ENCODE data around the gene NINL.

The NINL gene

GRCh38 chr20:25498280-25498606 is 87.1 kb downstream of the NINL start:
- no peak for DNase-seq

GRCh38 chr20:25497586-25498279 is 87.6 kb downstream of the NINL start:
- no peak for DNase-seq

GRCh38 chr20:25496968-25497401 is 88.3 kb downstream of the NINL start:
- DNase-seq: no peak

GRCh38 chr20:25496165-25496967 is 89.0 kb downstream of the NINL start:
- no peak for DNase-seq

- DNase-seq: no peak
Observed at GRCh38 chr20:25495189-25495824, 90.0 kb downstream of the NINL start.

GRCh38 chr20:25494506-25495188 is 90.7 kb downstream of the NINL start:
- DNase-seq: no peak

GRCh38 chr20:25493748-25494505 is 91.4 kb downstream of the NINL start:
- no peak for DNase-seq

GRCh38 chr20:25493137-25493536 is 92.2 kb downstream of the NINL start:
- DNase-seq: no peak

- no peak for DNase-seq
Observed at GRCh38 chr20:25491446-25492038, 93.8 kb downstream of the NINL start.

GRCh38 chr20:25490656-25491445 is 94.5 kb downstream of the NINL start:
- DNase-seq: no peak

- no peak for DNase-seq
Observed at GRCh38 chr20:25489221-25489871, 96.0 kb downstream of the NINL start.

- no peak for DNase-seq
Observed at GRCh38 chr20:25487975-25488374, 97.4 kb downstream of the NINL start.

- DNase-seq: no peak
Observed at GRCh38 chr20:25487306-25487705, 98.0 kb downstream of the NINL start.

GRCh38 chr20:25486377-25486776 is 99.0 kb downstream of the NINL start:
- no peak for DNase-seq

GRCh38 chr20:25485872-25486271 is 99.5 kb downstream of the NINL start:
- DNase-seq: no peak

- no peak for DNase-seq
Observed at GRCh38 chr20:25484911-25485511, 100.3 kb downstream of the NINL start.

GRCh38 chr20:25484224-25484846 is 101.0 kb downstream of the NINL start:
- no peak for DNase-seq

- DNase-seq: no peak
Observed at GRCh38 chr20:25483431-25484132, 101.7 kb downstream of the NINL start.

- DNase-seq: no peak
Observed at GRCh38 chr20:25481918-25482253, 103.4 kb downstream of the NINL start.

All from activated naive CD4-positive, alpha-beta T cell treated with anti-CD3 and anti-CD28 coated beads, Interleukin-2, amount 50 U/mL, for 16 hours (primary cell).